ENCODE data around the gene PITX1.

The PITX1 gene

GRCh38 chr5:135020111-135020895 lies 13.7 kb downstream of the PITX1 start:
- no peak for DNase-seq
- no peak overlapping the region for H2AFZ ChIP-seq (ENCODE audit: low read length)
- H3K27ac ChIP-seq (ENCODE audit: low read length) = no peak overlapping the region
- no peaks in the 10 kb centered on the region for H3K4me1 ChIP-seq (ENCODE audit: low read length)
- H3K9me3 ChIP-seq (replicated peaks; ENCODE audit: insufficient read depth, low read length) = no peaks in the 10 kb centered on the region
- H3K27me3 ChIP-seq (replicated peaks; ENCODE audit: insufficient read depth, low read length) = no peaks in the 10 kb centered on the region
- no peak overlapping the region for H3K9ac ChIP-seq (ENCODE audit: low read length)
- H3K4me3 ChIP-seq (ENCODE audit: low read length) = no peak overlapping the region
- no peaks in the 10 kb centered on the region for H3K79me2 ChIP-seq (ENCODE audit: low read length)
- H3F3A ChIP-seq (ENCODE audit: insufficient read depth, low read length) = no peaks in the 10 kb centered on the region
- no peaks in the 10 kb centered on the region for H4K20me1 ChIP-seq (ENCODE audit: insufficient read depth, low read length)
- H3K9me2 ChIP-seq (replicated peaks; ENCODE audit: insufficient read depth, low read length) = no peaks in the 10 kb centered on the region
- no peak for TF ChIP-seq CTCF (IDR thresholded peaks at IDR 0.05; ENCODE audit: low read length)
- no peak for TF ChIP-seq EZH2phosphoT487 (IDR thresholded peaks at IDR 0.05; ENCODE audit: low read length)
- no peak for TF ChIP-seq EZH2 (optimal IDR thresholded peaks at IDR 0.05; ENCODE audit: low read depth, low read length)
- H3K4me2 ChIP-seq (ENCODE audit: low read depth, low read length) = no peak overlapping the region
- no peaks in the 10 kb centered on the region for H3K36me3 ChIP-seq (replicated peaks; ENCODE audit: insufficient read depth, low read length)

DNA sequence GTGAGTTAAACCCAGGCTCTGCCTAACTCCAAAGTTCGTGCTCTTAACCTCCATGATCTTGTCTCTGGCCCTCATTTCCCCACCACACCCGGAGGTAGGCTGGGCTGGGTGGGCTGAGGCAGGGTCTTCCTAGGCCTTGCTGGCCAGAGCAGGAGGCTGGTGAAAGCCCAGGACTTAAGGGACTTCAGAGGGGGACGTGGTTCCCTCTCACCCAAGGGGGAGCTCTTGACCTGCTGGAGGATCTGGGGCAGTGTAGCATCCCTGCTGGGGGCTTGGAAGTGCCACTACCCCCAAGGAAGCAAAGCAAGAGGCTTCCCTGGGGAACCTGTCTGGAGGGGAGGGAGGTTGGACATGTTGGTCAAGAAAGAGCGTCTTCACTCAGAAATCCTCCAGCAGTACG lies 14.7 kb downstream of the PITX1 start:
- Histone ChIP-seq H3K9me2 (replicated peaks; ENCODE audit: insufficient read depth, low read length) (no peaks in the 10 kb centered on the region), H3K9me3 (replicated peaks; ENCODE audit: insufficient read depth, low read length) (no peaks in the 10 kb centered on the region), H3K27ac (ENCODE audit: low read length) (no peak overlapping the region), H4K20me1 (ENCODE audit: insufficient read depth, low read length) (no peaks in the 10 kb centered on the region), H2AFZ (ENCODE audit: low read length) (no peak overlapping the region), H3F3A (ENCODE audit: insufficient read depth, low read length) (no peaks in the 10 kb centered on the region), H3K4me2 (ENCODE audit: low read depth, low read length) (no peak overlapping the region), H3K9ac (ENCODE audit: low read length) (no peak overlapping the region), H3K79me2 (ENCODE audit: low read length) (no peaks in the 10 kb centered on the region), H3K27me3 (replicated peaks; ENCODE audit: insufficient read depth, low read length) (no peaks in the 10 kb centered on the region), H3K36me3 (replicated peaks; ENCODE audit: insufficient read depth, low read length) (no peaks in the 10 kb centered on the region), H3K4me1 (ENCODE audit: low read length) (no peaks in the 10 kb centered on the region), H3K4me3 (ENCODE audit: low read length) (no peak overlapping the region)
- TF ChIP-seq EZH2phosphoT487 (IDR thresholded peaks at IDR 0.05; ENCODE audit: low read length) (no peak), CTCF (IDR thresholded peaks at IDR 0.05; ENCODE audit: low read length) (no peak), EZH2 (optimal IDR thresholded peaks at IDR 0.05; ENCODE audit: low read depth, low read length) (no peak)
- DNase-seq = no peak

DNA sequence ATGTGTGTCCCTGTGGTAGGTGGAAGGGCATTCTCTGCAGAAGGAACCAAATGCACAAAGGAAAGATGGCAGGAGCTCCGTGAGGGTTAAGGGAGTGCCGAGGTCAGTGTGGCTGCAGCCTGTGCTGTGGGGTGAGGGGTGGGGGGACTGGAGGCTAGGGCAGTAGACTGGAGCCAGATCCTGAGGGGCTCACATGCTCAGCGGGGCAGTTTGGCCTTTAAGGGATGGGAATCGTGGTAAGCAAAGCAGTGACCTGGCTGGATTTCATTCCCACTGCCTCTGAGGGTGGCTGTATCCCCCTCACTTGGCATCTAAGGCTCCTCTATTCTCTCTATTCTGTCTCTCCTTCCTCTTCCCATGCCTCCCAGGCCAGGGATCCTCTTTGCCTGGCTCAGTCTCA lies 15.6 kb downstream of the PITX1 start:
- no peak for TF ChIP-seq EZH2 (optimal IDR thresholded peaks at IDR 0.05; ENCODE audit: low read depth, low read length)
- TF ChIP-seq CTCF (IDR thresholded peaks at IDR 0.05; ENCODE audit: low read length) = no peak
- TF ChIP-seq EZH2phosphoT487 (IDR thresholded peaks at IDR 0.05; ENCODE audit: low read length) = no peak
- H3K9me3 ChIP-seq (replicated peaks; ENCODE audit: insufficient read depth, low read length) = no peaks in the 10 kb centered on the region
- no peaks in the 10 kb centered on the region for H3K4me1 ChIP-seq (ENCODE audit: low read length)
- H3K79me2 ChIP-seq (ENCODE audit: low read length) = no peaks in the 10 kb centered on the region
- no peaks in the 10 kb centered on the region for H3F3A ChIP-seq (ENCODE audit: insufficient read depth, low read length)
- H3K4me2 ChIP-seq (ENCODE audit: low read depth, low read length) = no peak overlapping the region
- no peaks in the 10 kb centered on the region for H3K27me3 ChIP-seq (replicated peaks; ENCODE audit: insufficient read depth, low read length)
- no peaks in the 10 kb centered on the region for H3K9me2 ChIP-seq (replicated peaks; ENCODE audit: insufficient read depth, low read length)
- no peaks in the 10 kb centered on the region for H4K20me1 ChIP-seq (ENCODE audit: insufficient read depth, low read length)
- no peak overlapping the region for H2AFZ ChIP-seq (ENCODE audit: low read length)
- H3K4me3 ChIP-seq (ENCODE audit: low read length) = no peak overlapping the region
- H3K9ac ChIP-seq (ENCODE audit: low read length) = no peak overlapping the region
- H3K36me3 ChIP-seq (replicated peaks; ENCODE audit: insufficient read depth, low read length) = no peaks in the 10 kb centered on the region
- DNase-seq = no peak
- no peak overlapping the region for H3K27ac ChIP-seq (ENCODE audit: low read length)

All from MM.1S (cell line).